Measurements from ENCODE around the gene DIP2A.

DIP2A gene

GRCh38 chr21:46618738-46619379, 160.2 kb downstream of the DIP2A start:
- TF ChIP-seq CTCF (IDR thresholded peaks at IDR 0.05; ENCODE audit: insufficient read depth, low read depth, low read length, missing control alignments): no peak
- DNase-seq (ENCODE audit: low read depth): no peak
- no peak overlapping the region for H3K4me3 ChIP-seq (ENCODE audit: low read depth, low read length)

Measured in GM12865 (cell line).